Measurements from ENCODE around the gene SH2B3.

The SH2B3 gene

DNA sequence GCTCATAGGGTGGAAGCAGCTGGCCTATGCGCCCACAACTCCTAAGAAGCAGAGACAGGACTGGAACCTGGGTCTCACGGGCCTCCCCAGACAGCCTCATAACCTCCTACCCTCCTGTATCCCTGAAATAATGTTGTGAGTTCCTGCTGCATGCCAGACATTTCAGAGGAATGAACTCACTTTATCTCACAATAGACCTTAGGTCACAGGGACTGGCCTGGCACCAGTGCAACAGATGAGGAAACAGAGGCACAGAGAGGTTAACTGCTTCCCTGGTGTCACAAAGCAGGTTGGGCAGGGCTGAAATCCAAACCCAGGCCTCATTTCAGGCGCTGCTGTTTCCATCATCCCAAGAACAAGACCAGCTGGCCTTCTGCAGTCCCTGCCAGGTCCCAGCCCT lies 42.1 kb upstream of the SH2B3 start:
- peaks cover 7% of the 10 kb centered on the region for H3K79me1 ChIP-seq (ENCODE audit: low read depth, low read length)
- no peak overlapping the region for H3K4ac ChIP-seq (ENCODE audit: low read length)
- H3K4me3 ChIP-seq (ENCODE audit: low read length in 2 of 2) = no peak overlapping the region
- no peak overlapping the region for H2BK120ac ChIP-seq (ENCODE audit: low read depth, low read length)
- H3K9me3 ChIP-seq (replicated peaks in 1 of 2; ENCODE audit: control insufficient read depth in 2 of 2, insufficient read depth in 1 of 2, low read depth in 1 of 2, low read length in 2 of 2) = no peaks in the 10 kb centered on the region
- H3K27ac ChIP-seq (replicated peaks; ENCODE audit: low read length) = no peak overlapping the region
- no peak overlapping the region for H3K14ac ChIP-seq (ENCODE audit: low read length)
- no peak overlapping the region for H2BK5ac ChIP-seq (ENCODE audit: low read length)
- H3K23ac ChIP-seq (ENCODE audit: low read depth, low read length, poor library complexity) = peak overlapping the region; percentile 59
- no peak overlapping the region for H2AK5ac ChIP-seq (ENCODE audit: low read depth, low read length)
- peaks cover 6 to 9% of the 10 kb centered on the region in 2 donors for H3K4me1 ChIP-seq (ENCODE audit: control insufficient read depth in 2 of 2, insufficient read depth in 1 of 2, low read depth in 1 of 2, low read length in 2 of 2)
- H3K36me3 ChIP-seq (replicated peaks in 1 of 2; ENCODE audit: control insufficient read depth in 2 of 2, insufficient read depth in 2 of 2, low read length in 2 of 2) = peaks cover 21 to 34% of the 10 kb centered on the region in 2 donors
- WGBS, 2 donors (ENCODE audit: extremely low coverage in 2 of 2, insufficient read length in 2 of 2, insufficient replicate concordance in 1 of 2) = no CpG with 5 or more reads among the region's 3 CpGs
- H2BK12ac ChIP-seq (ENCODE audit: low read length) = no peak overlapping the region
- H3K27me3 ChIP-seq (ENCODE audit: control insufficient read depth in 3 of 3, insufficient read depth in 3 of 3, low read depth in 1 of 3, low read length in 3 of 3) = no peaks in the 10 kb centered on the region
- no peak for DNase-seq (ENCODE audit: low spot score)
- H3K4me2 ChIP-seq (ENCODE audit: insufficient read depth, low read length, poor library complexity, severe bottlenecking) = no peak overlapping the region
- H2BK15ac ChIP-seq (ENCODE audit: low read length) = no peak overlapping the region
- no peak overlapping the region for H3K9ac ChIP-seq (ENCODE audit: low read depth, low read length, poor library complexity)
- H4K8ac ChIP-seq (ENCODE audit: low read depth, low read length) = no peak overlapping the region
- no peak overlapping the region for H2AFZ ChIP-seq (ENCODE audit: low read length)
- no peak overlapping the region for H3K18ac ChIP-seq (ENCODE audit: low read length)
- no peak overlapping the region for H4K91ac ChIP-seq (ENCODE audit: low read depth, low read length, poor library complexity)

DNA sequence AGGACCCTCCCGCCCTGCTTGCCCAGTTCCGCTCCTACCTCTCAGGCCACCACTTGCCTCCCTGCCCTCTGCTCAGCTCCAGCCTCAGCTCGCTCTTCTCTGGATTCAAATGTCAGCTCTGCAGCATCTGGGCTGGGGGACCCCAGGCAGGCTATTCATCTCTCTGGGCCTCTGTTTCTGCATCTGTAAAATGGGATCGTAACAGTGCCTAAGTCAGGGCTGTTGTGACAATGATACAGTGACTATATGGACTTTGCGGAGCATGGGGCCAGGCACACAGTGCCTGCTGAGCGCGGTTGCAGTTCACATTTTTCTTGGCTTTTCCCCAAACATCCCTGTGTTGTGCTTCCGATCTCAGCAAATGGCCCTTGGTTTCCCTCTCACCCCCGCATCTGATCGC lies 39.6 kb upstream of the SH2B3 start:
- no peaks in the 10 kb centered on the region for H3K9me3 ChIP-seq (replicated peaks in 1 of 2; ENCODE audit: control insufficient read depth in 2 of 2, insufficient read depth in 1 of 2, low read depth in 1 of 2, low read length in 2 of 2)
- no peak overlapping the region for H3K18ac ChIP-seq (ENCODE audit: low read length)
- H2AFZ ChIP-seq (ENCODE audit: low read length) = no peak overlapping the region
- no peak overlapping the region for H3K23ac ChIP-seq (ENCODE audit: low read depth, low read length, poor library complexity)
- no peak overlapping the region for H4K91ac ChIP-seq (ENCODE audit: low read depth, low read length, poor library complexity)
- no peak for DNase-seq (ENCODE audit: low spot score)
- H3K9ac ChIP-seq (ENCODE audit: low read depth, low read length, poor library complexity) = peak overlapping the region; percentile 37
- H2BK15ac ChIP-seq (ENCODE audit: low read length) = no peak overlapping the region
- no peak overlapping the region for H2BK5ac ChIP-seq (ENCODE audit: low read length)
- no peak overlapping the region for H2AK5ac ChIP-seq (ENCODE audit: low read depth, low read length)
- no peak overlapping the region for H3K4ac ChIP-seq (ENCODE audit: low read length)
- H3K27ac ChIP-seq (replicated peaks; ENCODE audit: low read length) = no peak overlapping the region
- H3K4me1 ChIP-seq (ENCODE audit: control insufficient read depth in 2 of 2, insufficient read depth in 1 of 2, low read depth in 1 of 2, low read length in 2 of 2) = peaks cover 7 to 9% of the 10 kb centered on the region in 2 donors
- H3K79me1 ChIP-seq (ENCODE audit: low read depth, low read length) = peaks cover 7% of the 10 kb centered on the region
- peaks cover 21 to 34% of the 10 kb centered on the region in 2 donors for H3K36me3 ChIP-seq (replicated peaks in 1 of 2; ENCODE audit: control insufficient read depth in 2 of 2, insufficient read depth in 2 of 2, low read length in 2 of 2)
- H3K4me2 ChIP-seq (ENCODE audit: insufficient read depth, low read length, poor library complexity, severe bottlenecking) = no peak overlapping the region
- no peak overlapping the region for H2BK12ac ChIP-seq (ENCODE audit: low read length)
- no peak overlapping the region for H3K4me3 ChIP-seq (ENCODE audit: low read length in 2 of 2)
- peak overlapping the region; percentile 17 for H4K8ac ChIP-seq (ENCODE audit: low read depth, low read length)
- H2BK120ac ChIP-seq (ENCODE audit: low read depth, low read length) = no peak overlapping the region
- H3K14ac ChIP-seq (ENCODE audit: low read length) = peak overlapping the region; percentile 71
- H3K27me3 ChIP-seq (ENCODE audit: control insufficient read depth in 3 of 3, insufficient read depth in 3 of 3, low read depth in 1 of 3, low read length in 3 of 3) = no peaks in the 10 kb centered on the region
- WGBS, 2 donors (ENCODE audit: extremely low coverage in 2 of 2, insufficient read length in 2 of 2, insufficient replicate concordance in 1 of 2) = no CpG with 5 or more reads among the region's 10 CpGs

DNA sequence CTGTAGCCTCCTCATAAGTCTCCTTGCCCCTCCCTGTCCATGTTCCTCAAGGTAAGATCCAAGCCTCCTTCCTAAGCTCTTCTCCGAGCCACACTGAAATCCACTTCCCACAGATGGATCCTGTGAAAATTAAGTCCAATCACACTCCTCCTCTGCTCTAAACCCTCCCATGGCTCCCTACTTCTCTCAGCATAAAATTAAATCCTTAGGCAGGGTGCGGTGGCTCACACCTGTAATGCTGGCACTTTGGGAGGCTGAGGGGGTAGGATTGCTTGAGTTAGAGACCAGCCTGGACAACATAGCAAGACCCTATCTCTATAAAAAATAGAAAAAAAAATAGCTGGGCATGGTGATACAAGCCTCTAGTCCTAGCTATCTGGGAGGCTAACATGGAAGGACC lies 39.1 kb upstream of the SH2B3 start:
- DNase-seq (ENCODE audit: low spot score) = no peak
- no peak overlapping the region for H3K4ac ChIP-seq (ENCODE audit: low read length)
- H3K9ac ChIP-seq (ENCODE audit: low read depth, low read length, poor library complexity) = no peak overlapping the region
- H3K79me1 ChIP-seq (ENCODE audit: low read depth, low read length) = peaks cover 7% of the 10 kb centered on the region
- H3K27me3 ChIP-seq (ENCODE audit: control insufficient read depth in 3 of 3, insufficient read depth in 3 of 3, low read depth in 1 of 3, low read length in 3 of 3) = no peaks in the 10 kb centered on the region
- no CpG with 5 or more reads among the region's 2 CpGs for WGBS, 2 donors (ENCODE audit: extremely low coverage in 2 of 2, insufficient read length in 2 of 2, insufficient replicate concordance in 1 of 2)
- no peak overlapping the region for H3K27ac ChIP-seq (replicated peaks; ENCODE audit: low read length)
- H3K4me1 ChIP-seq (ENCODE audit: control insufficient read depth in 2 of 2, insufficient read depth in 1 of 2, low read depth in 1 of 2, low read length in 2 of 2) = peaks cover 7 to 9% of the 10 kb centered on the region in 2 donors
- H3K23ac ChIP-seq (ENCODE audit: low read depth, low read length, poor library complexity) = no peak overlapping the region
- no peak overlapping the region for H2AK5ac ChIP-seq (ENCODE audit: low read depth, low read length)
- H4K91ac ChIP-seq (ENCODE audit: low read depth, low read length, poor library complexity) = no peak overlapping the region
- H3K4me2 ChIP-seq (ENCODE audit: insufficient read depth, low read length, poor library complexity, severe bottlenecking) = no peak overlapping the region
- H3K14ac ChIP-seq (ENCODE audit: low read length) = no peak overlapping the region
- no peak overlapping the region for H2BK5ac ChIP-seq (ENCODE audit: low read length)
- H4K8ac ChIP-seq (ENCODE audit: low read depth, low read length) = no peak overlapping the region
- no peak overlapping the region for H2BK12ac ChIP-seq (ENCODE audit: low read length)
- H2BK15ac ChIP-seq (ENCODE audit: low read length) = no peak overlapping the region
- no peak overlapping the region for H3K18ac ChIP-seq (ENCODE audit: low read length)
- H3K4me3 ChIP-seq (ENCODE audit: low read length in 2 of 2) = no peak overlapping the region
- H3K36me3 ChIP-seq (replicated peaks in 1 of 2; ENCODE audit: control insufficient read depth in 2 of 2, insufficient read depth in 2 of 2, low read length in 2 of 2) = peaks cover 21 to 34% of the 10 kb centered on the region in 2 donors
- H2AFZ ChIP-seq (ENCODE audit: low read length) = no peak overlapping the region
- H2BK120ac ChIP-seq (ENCODE audit: low read depth, low read length) = no peak overlapping the region
- H3K9me3 ChIP-seq (replicated peaks in 1 of 2; ENCODE audit: control insufficient read depth in 2 of 2, insufficient read depth in 1 of 2, low read depth in 1 of 2, low read length in 2 of 2) = no peaks in the 10 kb centered on the region

DNA sequence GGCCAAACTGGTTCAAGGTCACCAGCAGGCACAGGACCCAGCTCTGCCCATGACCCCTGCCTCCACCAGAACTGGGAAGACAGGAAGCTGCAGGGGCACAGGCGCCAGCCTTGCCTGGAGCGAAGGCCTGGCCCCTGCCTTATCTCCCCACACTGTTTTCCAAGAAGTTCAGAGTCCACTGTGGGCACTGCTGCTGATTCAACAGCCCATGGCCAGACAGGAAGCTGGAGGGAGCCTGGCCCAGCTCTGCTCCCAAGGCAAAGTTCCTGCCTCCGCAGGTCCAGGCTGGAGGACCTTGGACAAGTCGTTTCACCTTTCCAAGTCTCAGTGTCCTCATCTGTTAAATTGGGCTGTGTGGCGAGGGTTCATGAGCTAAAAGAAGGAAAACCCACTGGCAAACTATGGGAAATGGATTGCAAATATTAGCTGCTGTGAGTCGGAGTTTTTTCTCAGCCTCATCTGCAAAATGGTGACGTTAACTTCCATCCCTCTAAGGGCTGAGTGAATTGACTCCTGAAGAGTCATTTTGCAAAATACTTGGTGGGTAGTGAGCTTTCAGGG lies 38.0 kb upstream of the SH2B3 start:
- peak overlapping the region; percentile 17 to 95 for H3K4me3 ChIP-seq (ENCODE audit: low read length in 2 of 2)
- no peak overlapping the region for H4K8ac ChIP-seq (ENCODE audit: low read depth, low read length)

More for the DNA sequence above, 38.0 kb upstream of the SH2B3 start:
- Histone ChIP-seq H3K4ac (ENCODE audit: low read length) (no peak overlapping the region), H2AK5ac (ENCODE audit: low read depth, low read length) (peak overlapping the region; percentile 73), H3K27ac (replicated peaks; ENCODE audit: low read length) (no peak overlapping the region), H2BK12ac (ENCODE audit: low read length) (no peak overlapping the region), H3K4me1 (ENCODE audit: control insufficient read depth in 2 of 2, insufficient read depth in 1 of 2, low read depth in 1 of 2, low read length in 2 of 2) (peaks cover 7 to 9% of the 10 kb centered on the region in 2 donors), H3K79me1 (ENCODE audit: low read depth, low read length) (peaks cover 6% of the 10 kb centered on the region), H3K4me2 (ENCODE audit: insufficient read depth, low read length, poor library complexity, severe bottlenecking) (peak overlapping the region; percentile 99), H2AFZ (ENCODE audit: low read length) (no peak overlapping the region), H2BK120ac (ENCODE audit: low read depth, low read length) (no peak overlapping the region), H3K9me3 (replicated peaks in 1 of 2; ENCODE audit: control insufficient read depth in 2 of 2, insufficient read depth in 1 of 2, low read depth in 1 of 2, low read length in 2 of 2) (no peaks in the 10 kb centered on the region), H3K18ac (ENCODE audit: low read length) (no peak overlapping the region), H2BK15ac (ENCODE audit: low read length) (no peak overlapping the region), H3K23ac (ENCODE audit: low read depth, low read length, poor library complexity) (peak overlapping the region; percentile 53), H3K27me3 (ENCODE audit: control insufficient read depth in 3 of 3, insufficient read depth in 3 of 3, low read depth in 1 of 3, low read length in 3 of 3) (no peaks in the 10 kb centered on the region), H2BK5ac (ENCODE audit: low read length) (no peak overlapping the region), H3K14ac (ENCODE audit: low read length) (no peak overlapping the region), H3K36me3 (replicated peaks in 1 of 2; ENCODE audit: control insufficient read depth in 2 of 2, insufficient read depth in 2 of 2, low read length in 2 of 2) (peaks cover 12 to 27% of the 10 kb centered on the region in 2 donors), H4K91ac (ENCODE audit: low read depth, low read length, poor library complexity) (no peak overlapping the region), H3K9ac (ENCODE audit: low read depth, low read length, poor library complexity) (peak overlapping the region; percentile 98)
- WGBS, 2 donors (ENCODE audit: extremely low coverage in 2 of 2, insufficient read length in 2 of 2, insufficient replicate concordance in 1 of 2) = no CpG with 5 or more reads among the region's 7 CpGs
- no peak for DNase-seq (ENCODE audit: low spot score)

Data from neuronal stem cell (in vitro differentiated cells).